Embryonic facial prominence (tissue), 1 donor: ENCODE measurements around the gene AGBL1.
"Not testable (repeated sequence)": the region's sequence is repeated elsewhere in the genome, so short reads cannot be mapped to it uniquely, and the experiment has no call there.

ENCODE experiments used
- DNase-seq: peaks from one replicate; pipeline ENCODE4 v3.0.0-alpha.2; 2016; ENCODE audit errors: extremely low spot score

The AGBL1 gene

GRCh38 chr15:86082619-86083380 is 3.1 kb downstream of the AGBL1 start:
- DNase-seq, result no peak

GRCh38 chr15:86087808-86088207 is 8.1 kb downstream of the AGBL1 start:
- DNase-seq, result no peak

- no peak for DNase-seq
These were observed 9.8 kb downstream of the AGBL1 start for GRCh38 chr15:86089422-86089821.

GRCh38 chr15:86101818-86102217 is 22.1 kb downstream of the AGBL1 start:
- no peak for DNase-seq

GRCh38 chr15:86103825-86104224 is 24.2 kb downstream of the AGBL1 start:
- no peak for DNase-seq

- DNase-seq, result no peak
These were observed 26.6 kb downstream of the AGBL1 start for GRCh38 chr15:86106306-86106705.

GRCh38 chr15:86115145-86115801 is 35.6 kb downstream of the AGBL1 start:
- DNase-seq, result no peak

GRCh38 chr15:86121568-86122225 is 42.0 kb downstream of the AGBL1 start:
- no peak for DNase-seq

GRCh38 chr15:86122691-86123391 is 43.2 kb downstream of the AGBL1 start:
- DNase-seq, result not testable (repeated sequence)

GRCh38 chr15:86125775-86126174 is 46.1 kb downstream of the AGBL1 start:
- no peak for DNase-seq

GRCh38 chr15:86127547-86127946 is 47.9 kb downstream of the AGBL1 start:
- no peak for DNase-seq

GRCh38 chr15:86135041-86135440 is 55.4 kb downstream of the AGBL1 start:
- DNase-seq, result no peak

- DNase-seq, result no peak
These were observed 57.2 kb downstream of the AGBL1 start for GRCh38 chr15:86136861-86137260.

GRCh38 chr15:86138798-86139197 is 59.1 kb downstream of the AGBL1 start:
- DNase-seq, result no peak

- DNase-seq, result no peak
These were observed 60.2 kb downstream of the AGBL1 start for GRCh38 chr15:86139828-86140227.

GRCh38 chr15:86154705-86155104 is 75.0 kb downstream of the AGBL1 start:
- DNase-seq, result no peak

- DNase-seq, result no peak
These were observed 75.9 kb downstream of the AGBL1 start for GRCh38 chr15:86155551-86155950.

- no peak for DNase-seq
These were observed 78.1 kb downstream of the AGBL1 start for GRCh38 chr15:86157606-86158293.

GRCh38 chr15:86159468-86159867 is 79.8 kb downstream of the AGBL1 start:
- no peak for DNase-seq

GRCh38 chr15:86161250-86161649 is 81.6 kb downstream of the AGBL1 start:
- no peak for DNase-seq

GRCh38 chr15:86162172-86162591 is 82.5 kb downstream of the AGBL1 start:
- DNase-seq, result no peak

- no peak for DNase-seq
These were observed 83.0 kb downstream of the AGBL1 start for GRCh38 chr15:86162641-86163040.
